ENCODE results near the gene ADAP1. TPM values are rescaled to one million over a fixed set of nuclear protein-coding genes. Genes with fewer than 3 reads are reported as not detected.
A peak's percentile ranks its signal among the peaks of the same experiment; 100 is the strongest.

The ADAP1 gene
- total and polyA plus RNA-seq, 2 of the 8 experiments (the other 6 are each of a cell fraction or from before 2014, with no cell fraction given) = 5.8 to 6.1 TPM

DNA sequence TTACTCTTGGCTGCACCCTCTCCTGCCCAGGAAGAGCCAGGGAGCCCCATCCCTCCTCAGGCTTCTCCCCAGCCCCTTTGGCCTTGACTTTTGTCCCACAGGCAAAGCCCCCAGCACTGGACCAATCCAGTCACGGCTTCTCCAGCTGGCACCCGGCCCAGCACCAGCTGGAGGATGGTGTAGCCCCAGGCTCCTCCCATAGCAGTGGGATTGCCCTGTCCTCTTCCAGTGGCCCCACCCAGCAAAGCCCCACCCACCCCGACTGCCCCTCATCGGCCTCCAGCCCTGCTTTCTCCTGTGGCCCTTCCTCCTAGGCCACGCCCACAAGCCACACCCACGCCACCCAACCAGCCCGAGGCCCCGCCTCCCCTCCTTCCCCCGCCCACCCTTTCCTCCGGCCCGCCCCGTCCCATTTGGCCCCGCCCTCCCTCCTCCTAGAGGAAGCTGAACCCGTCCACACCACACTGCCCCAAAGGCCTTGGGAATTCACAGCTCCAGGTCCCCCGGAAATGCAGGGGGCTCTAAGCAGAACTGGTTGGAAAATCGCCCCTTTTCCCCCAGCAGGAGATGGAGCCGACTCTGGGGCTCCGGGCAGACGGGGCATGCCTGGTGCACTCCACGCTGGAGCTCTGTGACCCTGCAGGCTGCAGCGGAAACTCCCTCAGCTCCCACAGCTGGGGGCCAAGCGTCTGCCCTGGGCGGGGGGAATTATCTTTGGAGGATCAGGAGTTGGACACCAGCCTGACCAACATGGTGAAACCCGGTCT is 52.9 kb downstream of the ADAP1 start:
- H3K4me2 ChIP-seq (ENCODE audit: insufficient read depth in 1 of 2, low read depth in 2 of 2, low read length in 2 of 2) = peak overlapping the region; percentile 43 to 60; a peak in 2 of 4 replicates

More for the DNA sequence above, 52.9 kb downstream of the ADAP1 start:
- Histone ChIP-seq H3K23ac (ENCODE audit: insufficient read length) (no peak overlapping the region), H3K18ac (ENCODE audit: extremely low read depth, low read length) (no peak overlapping the region; the same call in none of the 2 replicates), H4K8ac (ENCODE audit: extremely low read depth, insufficient read depth, low read length) (peak overlapping the region; percentile 89), H3K79me2 (ENCODE audit: control insufficient read depth in 1 of 2, insufficient read depth in 2 of 2, low read length in 2 of 2) (no peaks in the 10 kb centered on the region), H3K56ac (replicated peaks; ENCODE audit: insufficient read length, low read depth, low read length) (no peak overlapping the region), H3K36me3 (ENCODE audit: control insufficient read depth in 2 of 4, insufficient read depth in 4 of 4, low read length in 3 of 4) (peaks cover 0 to 11% (median 1%) of the 10 kb centered on the region in 4 experiments; a peak in 5 of 8 replicates), H3K4ac (replicated peaks; ENCODE audit: insufficient read length, low read depth, low read length) (no peak overlapping the region), H2BK12ac (ENCODE audit: low read depth, low read length) (no peak overlapping the region), H3K27me3 (replicated peaks in 1 of 4; ENCODE audit: control insufficient read depth in 3 of 4, extremely low read depth in 1 of 4, insufficient read depth in 3 of 4, low read length in 3 of 4) (peaks cover 0 to 4% (median 3%) of the 10 kb centered on the region in 4 experiments; a peak in 2 of 7 replicates), H2BK5ac (ENCODE audit: low read depth, low read length) (peak overlapping the region; percentile 44; the same call in 1 of the 2 replicates), H2BK20ac (ENCODE audit: low read length) (no peak overlapping the region), H2BK120ac (replicated peaks; ENCODE audit: low read depth, low read length) (no peak overlapping the region), H3K9me3 (ENCODE audit: insufficient read depth in 2 of 2, low read depth in 1 of 2, low read length in 1 of 2) (no peaks in the 10 kb centered on the region), H2AK5ac (ENCODE audit: low read depth, low read length) (no peak overlapping the region), H3K23me2 (ENCODE audit: low read depth, low read length) (no peaks in the 10 kb centered on the region), H3K14ac (ENCODE audit: insufficient read length) (no peak overlapping the region), H3K79me1 (ENCODE audit: low read depth, low read length) (no peaks in the 10 kb centered on the region; the same call in 1 of the 2 replicates), H3K9ac (replicated peaks in 1 of 4; ENCODE audit: extremely low read depth in 1 of 4, low read depth in 3 of 4, low read length in 3 of 4) (peak overlapping the region in 1 of 4 experiments; percentile 26; a peak in 1 of 7 replicates), H3K4me1 (replicated peaks in 1 of 4; ENCODE audit: control insufficient read depth in 3 of 4, insufficient read depth in 4 of 4, low read length in 3 of 4) (peaks cover 0 to 8% (median 4%) of the 10 kb centered on the region in 4 experiments; a peak in 5 of 7 replicates), H3K27ac (ENCODE audit: low read depth, low read length) (no peak overlapping the region), H4K91ac (replicated peaks; ENCODE audit: insufficient read length, low read length) (no peak overlapping the region), H2BK15ac (ENCODE audit: low read length) (no peak overlapping the region), H3K4me3 (ENCODE audit: extremely low read depth in 1 of 4, insufficient read depth in 2 of 4, low read depth in 3 of 4, low read length in 4 of 4) (peak overlapping the region in 2 of 4 experiments; percentile 1 to 48; a peak in 2 of 8 replicates), H4K5ac (ENCODE audit: insufficient read length, low read depth, low read length) (peak overlapping the region; percentile 72), H4K20me1 (replicated peaks in 1 of 2; ENCODE audit: control insufficient read depth in 1 of 2, insufficient read depth in 2 of 2, low read length in 2 of 2) (peaks cover 1 to 3% of the 10 kb centered on the region in 2 experiments), H2AFZ (ENCODE audit: low read length) (no peak overlapping the region)
- WGBS, 2 experiments (ENCODE audit: extremely low coverage in 1 of 2, insufficient coverage in 1 of 2, insufficient read length in 1 of 2, insufficient replicate concordance in 2 of 2, low coverage in 1 of 2, low lambda C conversion rate in 2 of 2, missing lambda C conversion rate in 1 of 2) = 31% methylated on average over 11 of the region's 24 CpGs; no CpG with 5 or more reads in 1 of the 2 experiments
- CTCF ChIA-PET (ENCODE audit: partially characterized antibody) = interaction anchor here (0.6 to 1.5 kb wide), 5 partner anchors 8 to 127 kb away, joined by 3 to 6 read pairs (median 4); no protein-coding TSS in a partner anchor
- POLR2A ChIA-PET (ENCODE audit: partially characterized antibody) = interaction anchor here (0.6 to 1.8 kb wide), 4 partner anchors 12 to 49 kb away, joined by 3 to 4 read pairs (median 3); partner anchors contain the start of gene GET4
- TF ChIP-seq, protein P1, sequence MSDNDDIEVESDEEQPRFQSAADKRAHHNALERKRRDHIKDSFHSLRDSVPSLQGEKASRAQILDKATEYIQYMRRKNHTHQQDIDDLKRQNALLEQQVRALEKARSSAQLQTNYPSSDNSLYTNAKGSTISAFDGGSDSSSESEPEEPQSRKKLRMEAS (IDR thresholded peaks at IDR 0.05) = no peak
- TF ChIP-seq SIN3A (conservative IDR thresholded peaks at IDR 0.05 in 1 of 2, IDR thresholded peaks at IDR 0.05 in 1 of 2; ENCODE audit: low read depth in 1 of 2, low read length in 2 of 2) = peak; percentile 30 to 78; a peak in 1 of 4 replicates
- 0 out of 3 replicates have a peak, but pooled peaks of 1 of the 2 experiments have one; percentile 29 for TF ChIP-seq POLR2A (IDR thresholded peaks at IDR 0.05; ENCODE audit: control extremely low read depth in 1 of 2, low read depth in 2 of 2, low read length in 2 of 2)
- TF ChIP-seq SP4 (IDR thresholded peaks at IDR 0.05; ENCODE audit: low read length) = 0 out of 2 replicates have a peak, but pooled peaks have one; percentile 23
- 0 out of 2 replicates have a peak, but pooled peaks have one; percentile 30 for TF ChIP-seq TAF1 (IDR thresholded peaks at IDR 0.05; ENCODE audit: low read depth, low read length)
- DNase-seq (ENCODE audit: low read depth in 1 of 2, low spot score in 2 of 2) = peak; percentile 89 to 92
- FAIRE-seq = no peak
